GM18907 (cell line): Measurements from ENCODE around the gene BEST4.
"Not testable (repeated sequence)": the region's sequence is repeated elsewhere in the genome, so short reads cannot be mapped to it uniquely, and the experiment has no call there.

Experiments used
- ATAC-seq: cut with Tn5 transposase; IDR thresholded peaks from one replicate; pipeline ENCODE4 v1.9.1; 2021; ENCODE audit warnings: mild to moderate bottlenecking, moderate library complexity; ENCODE audit not compliant: unreplicated experiment

Gene BEST4

GRCh38 chr1:44778705-44779576 lies 9.0 kb downstream of the BEST4 start:
- no peak for ATAC-seq

- no peak for ATAC-seq
These were observed 9.9 kb downstream of the BEST4 start for GRCh38 chr1:44777969-44778635.

- ATAC-seq, result no peak
These were observed 10.4 kb downstream of the BEST4 start for GRCh38 chr1:44777547-44777946.

- ATAC-seq, result no peak
These were observed 11.3 kb downstream of the BEST4 start for GRCh38 chr1:44776730-44777068.

GRCh38 chr1:44775930-44776729 lies 11.8 kb downstream of the BEST4 start:
- no peak for ATAC-seq

- peak; percentile 83 for ATAC-seq
These were observed 12.7 kb downstream of the BEST4 start, which contains the start of gene RPS8 for GRCh38 chr1:44775078-44775929. RPS8 (plus strand) TSS chr1:44775540; CDS start chr1:44775597, 57 bp downstream.

- ATAC-seq, result not testable (repeated sequence)
These were observed 21.5 kb downstream of the BEST4 start for GRCh38 chr1:44766421-44766820.

- no peak for ATAC-seq
These were observed 27.1 kb downstream of the BEST4 start for GRCh38 chr1:44760876-44761275.

- ATAC-seq, result no peak
These were observed 28.9 kb downstream of the BEST4 start for GRCh38 chr1:44759077-44759476.

GRCh38 chr1:44757420-44757819 lies 30.6 kb downstream of the BEST4 start:
- ATAC-seq, result peak; percentile 71

- no peak for ATAC-seq
These were observed 40.1 kb downstream of the BEST4 start for GRCh38 chr1:44747878-44748277.

GRCh38 chr1:44743211-44743610 lies 44.8 kb downstream of the BEST4 start:
- no peak for ATAC-seq

GRCh38 chr1:44740179-44740617 lies 47.8 kb downstream of the BEST4 start:
- ATAC-seq, result no peak

- ATAC-seq, result peak; percentile 96
These were observed 48.4 kb downstream of the BEST4 start, which contains the start of gene KIF2C for GRCh38 chr1:44739307-44740178. KIF2C (plus strand) TSS chr1:44739837; CDS start chr1:44739933, 96 bp downstream.

GRCh38 chr1:44738953-44739306 lies 49.0 kb downstream of the BEST4 start:
- ATAC-seq, result not testable (repeated sequence)

- no peak for ATAC-seq
These were observed 52.0 kb downstream of the BEST4 start for GRCh38 chr1:44735992-44736391.

- no peak for ATAC-seq
These were observed 54.2 kb downstream of the BEST4 start for GRCh38 chr1:44733784-44734183.
